ENCODE results near the gene FBLN7.

GRCh38 chr2:112187046-112187715, 49.0 kb downstream of the FBLN7 start:
- TF ChIP-seq CTCF (conservative IDR thresholded peaks at IDR 0.05; ENCODE audit: low read depth in 2 of 2): no peak
- no peak for TF ChIP-seq EZH2phosphoT487 (IDR thresholded peaks at IDR 0.05; ENCODE audit: unreplicated experiment)
- TF ChIP-seq POLR2AphosphoS5 (IDR thresholded peaks at IDR 0.05; ENCODE audit: low read depth): no peak
- TF ChIP-seq EZH2 (IDR thresholded peaks at IDR 0.05; ENCODE audit: low read depth, unreplicated experiment): no peak
- no peak for TF ChIP-seq CREB1 (CRISPR knock-in tag; IDR thresholded peaks at IDR 0.05; ENCODE audit: low read depth)
- no peak for TF ChIP-seq ZNF114 (CRISPR knock-in tag; IDR thresholded peaks at IDR 0.05)
- no peak for TF ChIP-seq REST (IDR thresholded peaks at IDR 0.05; ENCODE audit: unreplicated experiment)

Measured in GM23338 (cell line).